Stimulated activated CD8-positive, alpha-beta memory T cell treated with anti-CD3 and anti-CD28 coated beads, Interleukin-7, amount 100 ng/mL, for 48 hours (primary cell): ENCODE measurements around the gene SMCO1.
A peak's percentile ranks its signal among the peaks of the same experiment; 100 is the strongest.
"Not testable (repeated sequence)": the region's sequence is repeated elsewhere in the genome, so short reads cannot be mapped to it uniquely, and the experiment has no call there.

ENCODE experiments used
- DNase-seq, 2 donors: peaks; one replicate each; pipeline ENCODE4 v3.0.0-alpha.2; 2020; ENCODE audit warnings: low read depth in 1 of 2; ENCODE audit errors: extremely low read depth in 1 of 2

SMCO1 gene

GRCh38 chr3:196523841-196524240 lies 8.7 kb upstream of the SMCO1 start:
- no peak for DNase-seq

DNA sequence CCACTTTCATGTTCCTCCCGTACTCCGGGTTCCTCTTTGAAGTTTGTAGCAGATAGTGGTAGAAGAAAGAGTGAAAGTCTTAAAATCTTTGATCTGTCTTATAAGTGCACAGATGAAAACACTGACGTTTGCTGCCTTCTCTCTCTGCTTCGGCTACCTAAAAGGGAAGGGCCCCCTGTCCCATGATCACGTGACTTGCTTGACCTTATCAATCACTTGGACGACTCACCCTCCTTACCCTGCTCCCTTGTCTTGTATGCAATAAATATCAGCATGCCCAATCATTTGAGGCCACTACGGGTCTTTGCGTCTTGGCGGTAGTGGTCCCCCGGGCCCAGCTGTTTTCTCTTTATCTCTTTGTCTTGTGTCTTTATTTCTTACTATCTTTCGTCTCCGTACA lies 6.1 kb upstream of the SMCO1 start:
- DNase-seq = not testable (repeated sequence)

GRCh38 chr3:196519718-196520082 lies 4.6 kb upstream of the SMCO1 start:
- DNase-seq = no peak

DNA sequence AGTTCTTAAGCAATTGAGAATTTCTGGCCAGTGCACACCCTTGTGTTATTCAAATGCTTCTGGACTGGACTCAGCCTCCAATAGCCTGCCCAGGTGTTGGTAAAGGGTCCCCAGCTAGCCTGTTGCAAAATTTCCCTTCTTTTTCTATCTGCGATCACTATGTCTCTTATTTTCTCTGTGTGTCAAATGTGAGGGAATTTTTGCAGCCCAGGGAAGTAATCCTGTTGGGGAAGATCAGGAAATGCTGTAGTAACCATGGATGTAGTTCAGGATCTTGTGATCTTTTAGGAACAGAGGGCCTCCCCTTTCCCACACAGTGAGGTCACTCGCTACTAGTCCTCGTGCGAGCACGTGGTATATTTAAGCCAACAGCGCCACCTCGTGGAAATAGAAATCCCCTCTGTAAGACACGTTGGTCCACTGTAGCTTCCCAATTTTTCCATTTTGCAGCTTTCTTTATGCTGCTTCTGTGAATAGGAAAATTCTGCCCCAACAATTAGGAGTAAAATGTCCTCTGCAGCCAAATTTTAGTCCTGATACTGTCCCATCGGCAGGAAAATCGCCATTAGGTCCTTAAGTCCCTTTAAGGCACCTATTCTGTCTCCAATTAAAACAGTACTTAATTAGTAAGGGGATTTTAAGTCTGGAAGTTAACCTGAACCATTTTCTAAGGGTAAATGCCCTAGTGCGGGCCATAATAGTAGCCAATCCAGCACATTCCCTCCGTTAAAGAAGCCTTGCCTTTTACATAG lies 4.0 kb upstream of the SMCO1 start:
- peak in 1 of 2 donors; percentile 44 for DNase-seq

DNA sequence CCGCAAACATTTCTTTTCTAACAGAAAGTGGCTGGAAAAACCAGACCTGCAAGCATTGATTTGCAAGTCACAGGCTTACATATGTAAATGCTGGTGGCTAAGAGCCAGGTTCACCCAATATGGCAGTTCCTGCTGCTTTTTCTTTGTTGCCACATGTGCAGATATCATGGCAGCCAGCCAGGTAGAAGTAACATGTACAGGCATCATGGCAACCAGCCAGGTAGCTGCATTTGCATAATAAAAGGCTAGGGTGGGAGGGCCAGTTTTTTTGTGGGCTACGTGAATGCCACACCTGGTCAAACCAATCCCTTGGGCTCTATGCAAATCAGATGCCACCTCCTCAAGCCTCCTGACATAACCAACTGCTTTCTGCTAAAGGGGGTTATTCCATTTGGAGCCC lies 2.8 kb upstream of the SMCO1 start:
- DNase-seq = no peak

GRCh38 chr3:196517162-196517800 lies 2.1 kb upstream of the SMCO1 start:
- DNase-seq = no peak

- no peak for DNase-seq
Observed at GRCh38 chr3:196514350-196514716, 813 bp downstream of the SMCO1 start.

DNA sequence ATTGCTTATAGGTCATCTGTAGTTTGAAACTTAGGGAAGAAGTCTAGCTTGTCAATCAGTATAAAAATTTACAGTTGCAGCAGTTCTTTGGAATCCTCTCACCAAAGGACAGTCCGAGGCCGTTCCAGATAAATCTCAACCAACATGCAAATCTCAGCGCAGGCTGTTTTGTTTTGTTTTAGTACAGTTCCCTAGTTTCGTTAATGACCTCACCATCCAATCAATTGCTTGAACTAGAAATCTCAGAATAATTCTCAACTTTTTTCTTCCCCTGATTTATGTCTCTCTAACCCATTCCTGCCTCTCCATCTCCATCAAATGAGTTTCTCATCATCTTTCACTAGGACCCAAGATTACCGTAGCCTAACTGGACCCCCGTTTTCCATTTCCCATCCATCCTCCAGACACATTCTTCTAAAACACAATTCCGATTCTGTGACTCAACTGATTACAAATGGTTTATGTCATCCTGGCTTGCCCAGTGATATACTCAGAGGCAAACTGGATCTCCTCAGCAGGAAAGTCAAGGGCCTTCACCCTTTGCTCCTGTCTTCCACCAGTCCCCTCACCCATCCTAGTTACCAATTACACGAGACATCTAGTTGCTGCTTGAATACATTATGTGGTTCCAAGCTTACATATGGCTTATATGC lies 1.3 kb downstream of the SMCO1 start:
- no peak for DNase-seq

- DNase-seq = not testable (repeated sequence)
Observed at GRCh38 chr3:196511646-196512425, 3.3 kb downstream of the SMCO1 start.

DNA sequence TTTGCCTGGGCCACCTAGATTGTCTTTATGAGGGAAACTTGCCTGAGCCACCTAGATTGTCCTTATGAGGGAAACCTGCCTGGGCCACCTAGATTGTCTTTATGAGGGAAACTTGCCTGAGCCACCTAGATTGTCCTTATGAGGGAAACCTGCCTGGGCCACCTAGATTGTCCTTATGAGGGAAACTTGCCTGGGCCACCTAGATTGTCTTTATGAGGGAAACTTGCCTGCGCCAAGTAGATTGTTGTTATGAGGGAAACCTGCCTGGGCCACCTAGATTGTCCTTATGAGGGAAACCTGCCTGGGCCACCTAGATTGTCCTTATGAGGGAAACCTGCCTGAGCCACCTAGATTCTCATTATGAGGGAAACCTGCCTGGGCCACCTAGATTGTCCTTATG lies 4.0 kb downstream of the SMCO1 start:
- DNase-seq = not testable (repeated sequence)

- DNase-seq = no peak
Observed at GRCh38 chr3:196506687-196507086, 8.5 kb downstream of the SMCO1 start.

GRCh38 chr3:196504556-196504955 lies 10.6 kb downstream of the SMCO1 start:
- no peak for DNase-seq

DNA sequence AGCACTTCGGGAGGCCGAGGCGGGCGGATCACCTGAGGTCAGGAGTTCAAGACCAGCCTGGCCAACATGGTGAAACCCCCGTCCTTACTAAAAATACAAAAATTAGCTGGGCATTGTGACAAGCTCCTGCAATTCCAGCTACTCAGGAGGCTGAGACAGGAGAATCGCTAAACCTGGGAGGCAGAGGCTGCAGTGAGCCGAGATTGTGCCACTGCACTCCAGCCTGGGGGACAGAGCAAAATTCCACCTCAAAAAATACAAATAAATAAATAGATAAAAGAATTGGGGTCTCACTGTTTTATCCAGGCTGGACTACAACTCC lies 11.1 kb downstream of the SMCO1 start:
- not testable (repeated sequence) for DNase-seq

GRCh38 chr3:196503196-196504076 lies 11.7 kb downstream of the SMCO1 start, which contains the start of gene RNF168:
Gene RNF168 (minus strand): TSS chr3:196503768. CDS start chr3:196503173, 595 bp downstream.
- DNase-seq = peak; percentile 95 to 98

GRCh38 chr3:196502775-196503195 lies 12.4 kb downstream of the SMCO1 start:
- DNase-seq = peak; percentile 23 to 45

- no peak for DNase-seq
Observed at GRCh38 chr3:196501316-196502044, 13.7 kb downstream of the SMCO1 start.

DNA sequence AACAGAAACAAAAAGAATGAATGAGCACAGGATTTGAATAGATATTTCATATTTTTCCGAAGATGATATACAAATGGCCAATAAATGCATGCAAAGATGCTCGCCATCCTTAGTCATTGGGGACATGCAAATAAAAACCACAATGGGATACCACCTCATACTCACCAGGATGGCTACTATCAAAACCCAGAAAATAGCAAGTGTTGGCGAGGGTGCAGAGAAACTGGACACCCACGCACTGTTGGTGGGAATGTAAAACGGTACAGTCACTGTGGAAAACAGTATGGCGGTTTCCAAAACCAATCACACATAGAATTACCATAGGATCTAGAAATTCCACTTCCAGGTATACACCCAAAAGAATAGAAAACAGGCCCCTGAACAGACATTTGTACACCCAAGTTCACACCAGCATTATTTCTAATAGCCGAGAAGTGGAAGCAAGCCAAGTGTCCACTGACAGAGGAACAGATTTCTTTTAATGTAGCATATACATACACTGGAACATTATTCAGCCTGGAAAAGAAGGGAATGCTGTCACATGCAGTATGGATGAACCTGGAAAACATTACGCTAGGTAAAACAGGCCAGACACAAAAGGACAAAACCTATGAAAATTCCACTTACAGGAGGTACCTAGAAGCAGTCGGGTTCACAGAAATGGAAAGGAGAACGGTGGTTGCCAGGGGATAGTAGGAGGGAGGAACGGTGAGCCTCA lies 15.2 kb downstream of the SMCO1 start:
- DNase-seq = peak in 1 of 2 donors; percentile 29

- DNase-seq = no peak
Observed at GRCh38 chr3:196499061-196499460, 16.1 kb downstream of the SMCO1 start.

GRCh38 chr3:196498297-196498696 lies 16.8 kb downstream of the SMCO1 start:
- no peak for DNase-seq
